CD4-positive, alpha-beta T cell (primary cell): ENCODE measurements around the gene KRIT1. TPM values are rescaled to one million over a fixed set of nuclear protein-coding genes. Genes with fewer than 3 reads are reported as not detected.

ENCODE experiments used
- ATAC-seq: fragments of 200-7000 bp; cut with Tn5 transposase; one replicate; pipeline ENCODE4 v1.10.0; 2022; ENCODE audit warnings: mild to moderate bottlenecking; ENCODE audit not compliant: poor library complexity
- CTCF ChIA-PET: fragments of 350-600 bp; sonication (Branson Sonifier 250); formaldehyde crosslinking; loops from one replicate; lab custom pipeline; 2021; ENCODE audit warnings: antibody characterized with exemption, inconsistent platforms; lab: Charles Lee
- POLR2A ChIA-PET: fragments of 350-600 bp; sonication (Branson Sonifier 250); formaldehyde crosslinking; loops from one replicate; lab custom pipeline; 2021; ENCODE audit warnings: antibody characterized with exemption, inconsistent platforms; lab: Charles Lee
- DNase-seq, 14 experiments: peaks; one replicate each; pipeline ENCODE4 v3.0.0-alpha.2; 2013 to 2020; ENCODE audit warnings: mixed read lengths in 2 of 14
- H3K27ac ChIP-seq, 2 donors: one replicate each; pipeline versions ENCODE4 v1.5.1 to v1.7.0; 2013; ENCODE audit warnings: low read length in 2 of 2, low read depth in 1 of 2, mild to moderate bottlenecking in 1 of 2
- H3K27me3 ChIP-seq, 2 experiments: 1 replicate in 1 of 2; 2 replicates in 1 of 2; pipeline versions ENCODE4 v1.6.1 to v1.7.0; 2013; ENCODE audit warnings: low read length in 2 of 2, control low read depth in 1 of 2, mild to moderate bottlenecking in 1 of 2, moderate library complexity in 1 of 2; ENCODE audit not compliant: insufficient read depth in 2 of 2, control insufficient read depth in 1 of 2
- H3K36me3 ChIP-seq: one replicate; pipeline ENCODE4 v1.6.1; 2013; ENCODE audit warnings: low read length, control low read depth; ENCODE audit not compliant: insufficient read depth
- H3K4me1 ChIP-seq: one replicate; pipeline ENCODE4 v1.6.1; 2013; ENCODE audit warnings: low read length, control low read depth; ENCODE audit not compliant: insufficient read depth
- H3K4me3 ChIP-seq: one replicate; pipeline ENCODE4 v1.5.1; 2013; ENCODE audit warnings: mild to moderate bottlenecking, low read length, moderate library complexity
- H3K9me3 ChIP-seq, 2 experiments: 1 replicate in 1 of 2; 2 replicates in 1 of 2; pipeline versions ENCODE4 v1.6.1 to v1.7.0; 2013; ENCODE audit warnings: low read length in 2 of 2, mild to moderate bottlenecking in 2 of 2, control low read depth in 1 of 2, moderate library complexity in 1 of 2; ENCODE audit not compliant: control insufficient read depth in 1 of 2, insufficient read depth in 1 of 2
- H3K27ac Mint-ChIP-seq: one replicate; pipeline ENCODE4 v1.8.0; 2020; ENCODE audit warnings: mixed read lengths
- H3K27me3 Mint-ChIP-seq: one replicate; pipeline ENCODE4 v1.8.0; 2021; ENCODE audit warnings: mixed read lengths
- H3K36me3 Mint-ChIP-seq: one replicate; pipeline ENCODE4 v1.8.0; 2021; ENCODE audit warnings: low read depth, mixed read lengths
- H3K4me1 Mint-ChIP-seq: one replicate; pipeline ENCODE4 v1.8.0; 2021; ENCODE audit warnings: low read depth, mixed read lengths
- H3K4me3 Mint-ChIP-seq: one replicate; pipeline ENCODE4 v1.8.0; 2020; ENCODE audit warnings: mild to moderate bottlenecking, mixed read lengths
- H3K9me3 Mint-ChIP-seq: one replicate; pipeline ENCODE4 v1.8.0; 2020; ENCODE audit warnings: mixed read lengths
- intact Hi-C, 2 experiments: fragments of 100-400 bp; cut with DNase I in 1 of 2; cut with micrococcal nuclease in 1 of 2; formaldehyde crosslinking; loops; one replicate each; pipeline versions ENCODE4 v1.15.1 to v1.9.0; 2023 to 2025; cut with DNase I, micrococcal nuclease
- microRNA-seq: library from miRNA; unstranded; fragments of <30 nt; microRNA quantifications from one replicate; pipeline ENCODE4 v1.2.0, GENCODE V29; 2021; ENCODE audit warnings: borderline microRNAs expressed, borderline replicate concordance
- total RNA-seq, 174 experiments: library from RNA in 2 of 174; stranded (reverse) in 2 of 174; gene quantifications; one replicate each; pipeline ENCODE4 v1.2.3 and lab custom pipeline; 2021 to 2026
- TF ChIP-seq, protein P1 (sequence below): fragments of 200-600 bp; IDR thresholded peaks from one replicate; pipeline ENCODE4 v1.8.0; 2022; ENCODE audit warnings: antibody characterized with exemption, mild to moderate bottlenecking

The KRIT1 gene
- total RNA-seq, 2 experiments from 2014 or later = 28.6 to 28.7 TPM

DNA sequence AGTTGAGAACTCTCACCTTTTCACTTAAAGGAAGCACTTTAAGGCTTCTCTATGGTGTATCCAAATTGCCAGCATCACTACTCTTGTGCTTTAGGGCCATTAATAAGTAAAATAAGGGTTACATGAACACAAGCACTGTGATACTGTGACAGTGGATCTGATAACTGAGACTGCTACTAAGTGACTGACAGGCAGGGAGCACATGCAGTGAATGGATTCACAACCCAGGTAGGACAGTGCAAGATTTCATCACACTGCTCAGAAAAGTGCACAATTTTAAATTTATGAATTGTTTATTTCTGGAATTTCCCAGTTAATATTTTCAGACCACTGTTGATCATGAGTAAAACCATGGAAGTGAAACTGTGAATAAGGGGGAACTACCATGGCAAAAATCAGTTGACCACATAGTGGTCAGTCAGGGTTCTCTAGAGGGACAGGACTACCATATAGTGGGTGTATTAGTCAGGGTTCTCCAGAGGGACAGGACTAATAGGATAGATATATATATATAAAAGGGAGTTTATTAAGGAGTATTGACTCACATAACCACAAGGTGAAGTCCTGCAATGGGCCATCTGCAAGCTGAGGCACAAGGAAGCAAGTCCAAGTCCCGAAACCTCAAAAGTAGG lies 90.5 kb downstream of the KRIT1 start:
- intact Hi-C loops = no loop called here
- DNase-seq (no peak), ATAC-seq (no peak)
- Histone ChIP-seq H3K4me1 (no peaks in the 10 kb centered on the region), H3K27me3 (no peaks in the 10 kb centered on the region), H3K4me3 (no peak overlapping the region), H3K9me3 (no peaks in the 10 kb centered on the region), H3K36me3 (no peaks in the 10 kb centered on the region), H3K27ac (no peak overlapping the region)
- ChIA-PET POLR2A (no interaction called here), CTCF (no interaction called here)
- H3K4me3 Mint-ChIP-seq = no peak overlapping the region
- TF ChIP-seq, protein P1, sequence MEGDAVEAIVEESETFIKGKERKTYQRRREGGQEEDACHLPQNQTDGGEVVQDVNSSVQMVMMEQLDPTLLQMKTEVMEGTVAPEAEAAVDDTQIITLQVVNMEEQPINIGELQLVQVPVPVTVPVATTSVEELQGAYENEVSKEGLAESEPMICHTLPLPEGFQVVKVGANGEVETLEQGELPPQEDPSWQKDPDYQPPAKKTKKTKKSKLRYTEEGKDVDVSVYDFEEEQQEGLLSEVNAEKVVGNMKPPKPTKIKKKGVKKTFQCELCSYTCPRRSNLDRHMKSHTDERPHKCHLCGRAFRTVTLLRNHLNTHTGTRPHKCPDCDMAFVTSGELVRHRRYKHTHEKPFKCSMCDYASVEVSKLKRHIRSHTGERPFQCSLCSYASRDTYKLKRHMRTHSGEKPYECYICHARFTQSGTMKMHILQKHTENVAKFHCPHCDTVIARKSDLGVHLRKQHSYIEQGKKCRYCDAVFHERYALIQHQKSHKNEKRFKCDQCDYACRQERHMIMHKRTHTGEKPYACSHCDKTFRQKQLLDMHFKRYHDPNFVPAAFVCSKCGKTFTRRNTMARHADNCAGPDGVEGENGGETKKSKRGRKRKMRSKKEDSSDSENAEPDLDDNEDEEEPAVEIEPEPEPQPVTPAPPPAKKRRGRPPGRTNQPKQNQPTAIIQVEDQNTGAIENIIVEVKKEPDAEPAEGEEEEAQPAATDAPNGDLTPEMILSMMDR = no peak
- no peaks in the 10 kb centered on the region for H3K27me3 Mint-ChIP-seq
- H3K9me3 Mint-ChIP-seq = no peaks in the 10 kb centered on the region
- no peak overlapping the region for H3K27ac Mint-ChIP-seq
- no peaks in the 10 kb centered on the region for H3K4me1 Mint-ChIP-seq
- H3K36me3 Mint-ChIP-seq = no peaks in the 10 kb centered on the region

DNA sequence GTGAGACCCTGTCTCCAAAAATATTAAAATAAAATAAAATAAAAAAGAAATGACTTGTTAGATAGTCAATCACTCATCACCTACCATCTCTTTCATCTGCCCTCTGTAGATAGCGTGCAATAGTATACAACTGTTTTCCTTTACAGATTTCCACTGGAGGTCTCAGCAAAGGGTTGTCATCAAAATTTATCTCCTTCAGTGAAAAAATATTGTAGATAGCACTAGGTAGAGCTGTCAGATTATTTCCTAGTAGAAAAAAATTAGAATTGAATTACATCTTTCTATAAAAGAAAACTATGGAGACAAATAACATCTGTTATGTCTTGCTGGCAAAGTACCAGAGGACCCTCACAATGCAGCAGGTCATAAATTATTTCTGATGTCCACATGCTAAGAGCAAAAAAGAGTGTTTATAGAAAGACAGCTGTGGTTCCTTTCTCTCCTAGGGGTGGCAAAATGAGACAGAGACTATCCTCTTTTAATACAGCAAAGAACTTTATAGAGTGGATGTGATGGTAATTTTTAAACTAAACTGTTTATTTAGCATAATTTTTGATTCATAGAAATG lies 95.2 kb downstream of the KRIT1 start:
- H3K4me3 ChIP-seq = no peak overlapping the region
- DNase-seq = no peak

DNA sequence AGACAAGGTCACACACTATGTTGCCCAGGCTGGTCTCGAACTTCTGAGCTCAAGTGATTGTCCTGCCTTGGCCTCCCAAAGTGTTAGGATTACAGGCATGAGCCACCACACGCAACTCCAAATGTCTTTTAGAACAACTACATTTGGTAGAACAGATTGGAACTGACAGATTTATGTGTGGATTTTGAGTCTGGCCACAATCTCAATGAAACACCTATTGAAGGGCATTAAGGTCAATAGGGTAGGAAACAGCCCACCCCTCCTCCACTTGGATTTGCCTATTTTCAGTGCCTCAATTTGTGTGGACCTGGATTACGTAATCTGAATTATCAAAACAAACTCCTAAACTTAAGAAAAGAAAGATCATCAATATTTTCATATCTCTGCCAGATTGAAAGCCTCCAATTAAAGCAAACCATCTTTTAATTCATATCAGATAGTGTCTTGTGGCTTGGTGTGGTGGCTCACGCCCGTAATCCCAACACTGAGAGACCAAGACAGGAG lies 95.9 kb downstream of the KRIT1 start:
- Histone ChIP-seq H3K4me1 (no peaks in the 10 kb centered on the region), H3K36me3 (no peaks in the 10 kb centered on the region), H3K27me3 (no peaks in the 10 kb centered on the region), H3K4me3 (no peak overlapping the region), H3K27ac (no peak overlapping the region), H3K9me3 (no peaks in the 10 kb centered on the region)
- CTCF ChIA-PET = no interaction called here
- no peak for ATAC-seq
- no peak overlapping the region for H3K27ac Mint-ChIP-seq
- no peaks in the 10 kb centered on the region for H3K27me3 Mint-ChIP-seq
- POLR2A ChIA-PET = no interaction called here
- DNase-seq = no peak
- intact Hi-C loops = no loop called here
- no peaks in the 10 kb centered on the region for H3K36me3 Mint-ChIP-seq
- TF ChIP-seq, protein P1 = no peak
- H3K9me3 Mint-ChIP-seq = no peaks in the 10 kb centered on the region
- no peaks in the 10 kb centered on the region for H3K4me1 Mint-ChIP-seq
- no peak overlapping the region for H3K4me3 Mint-ChIP-seq

More for the DNA sequence above, 95.2 kb downstream of the KRIT1 start:
- Mint-ChIP-seq H3K27ac (no peak overlapping the region), H3K4me1 (no peaks in the 10 kb centered on the region), H3K9me3 (no peaks in the 10 kb centered on the region), H3K4me3 (no peak overlapping the region), H3K36me3 (no peaks in the 10 kb centered on the region), H3K27me3 (no peaks in the 10 kb centered on the region)
- intact Hi-C loops = no loop called here
- Histone ChIP-seq H3K36me3 (no peaks in the 10 kb centered on the region), H3K9me3 (no peaks in the 10 kb centered on the region), H3K27ac (no peak overlapping the region), H3K4me1 (no peaks in the 10 kb centered on the region), H3K27me3 (no peaks in the 10 kb centered on the region)
- ChIA-PET POLR2A (no interaction called here), CTCF (interaction anchor here (0.6 kb wide), 1 partner anchor 110 kb away, joined by 3 read pairs; no protein-coding TSS in a partner anchor)
- TF ChIP-seq, protein P1 = no peak
- no peak for ATAC-seq

Small RNA genes within 50 kb of the gene (microRNA-seq; reads per million reads assigned to microRNA genes)
- not detected for gene MIR1285-1

Other genes starting within 250 kb of the KRIT1 start
- gene CYP51A1, start 111.4 kb downstream of the KRIT1 start, total RNA-seq = 10 to 100 TPM; 25.9 to 30.9 TPM
- gene LRRD1, start 66.8 kb downstream of the KRIT1 start, total RNA-seq = not detected
- 10 to 100 TPM; 60.0 to 66.9 TPM for gene ANKIB1, start 60 bp upstream of the KRIT1 start, total RNA-seq
- 10 to 100 TPM; 12.0 to 13.5 TPM for gene GATAD1, start 201.6 kb upstream of the KRIT1 start, total RNA-seq
- not detected for gene ERVW-1, start 232.0 kb upstream of the KRIT1 start, total RNA-seq